GM18858 (cell line): ENCODE results near the gene TMEM181.
"Not testable (repeated sequence)": the region's sequence is repeated elsewhere in the genome, so short reads cannot be mapped to it uniquely, and the experiment has no call there.

Experiments used
- ATAC-seq: cut with Tn5 transposase; IDR thresholded peaks from one replicate; pipeline ENCODE4 v1.9.1; 2021; ENCODE audit not compliant: unreplicated experiment

TMEM181 gene

GRCh38 chr6:158635427-158636073 lies 75.7 kb downstream of the TMEM181 start:
- no peak for ATAC-seq

GRCh38 chr6:158636778-158637177 lies 76.9 kb downstream of the TMEM181 start:
- ATAC-seq: no peak

- no peak for ATAC-seq
These were observed 78.5 kb downstream of the TMEM181 start for GRCh38 chr6:158638324-158638854.

GRCh38 chr6:158639056-158639455 lies 79.2 kb downstream of the TMEM181 start:
- ATAC-seq: no peak

- no peak for ATAC-seq
These were observed 80.6 kb downstream of the TMEM181 start for GRCh38 chr6:158640519-158640918.

- ATAC-seq: no peak
These were observed 82.3 kb downstream of the TMEM181 start for GRCh38 chr6:158642097-158642601.

- peak; percentile 0 for ATAC-seq
These were observed 83.9 kb downstream of the TMEM181 start for GRCh38 chr6:158643836-158644230.

GRCh38 chr6:158644231-158645063 lies 84.6 kb downstream of the TMEM181 start, which contains the start of gene DYNLT1:
Gene DYNLT1, minus strand, starts transcription at chr6:158644743. Its CDS starts 35 bp downstream, at chr6:158644708.
- ATAC-seq: peak; percentile 25

GRCh38 chr6:158645064-158646022 lies 85.5 kb downstream of the TMEM181 start:
- ATAC-seq: no peak

GRCh38 chr6:158646023-158646910 lies 86.4 kb downstream of the TMEM181 start:
- no peak for ATAC-seq

GRCh38 chr6:158647501-158647900 lies 87.6 kb downstream of the TMEM181 start:
- ATAC-seq: no peak

- peak; percentile 35 for ATAC-seq
These were observed 88.8 kb downstream of the TMEM181 start for GRCh38 chr6:158648682-158649131.

GRCh38 chr6:158649289-158650143 lies 89.6 kb downstream of the TMEM181 start, which contains the start of gene SYTL3:
Gene SYTL3, plus strand, starts transcription at chr6:158650054. Its CDS starts 13,215 bp downstream, at chr6:158663269.
- ATAC-seq: peak; percentile 33

- ATAC-seq: not testable (repeated sequence)
These were observed 92.3 kb downstream of the TMEM181 start for GRCh38 chr6:158651981-158652737.

GRCh38 chr6:158653577-158654354 lies 93.9 kb downstream of the TMEM181 start:
- ATAC-seq: peak; percentile 54

GRCh38 chr6:158654498-158654897 lies 94.6 kb downstream of the TMEM181 start:
- ATAC-seq: no peak

- no peak for ATAC-seq
These were observed 95.1 kb downstream of the TMEM181 start for GRCh38 chr6:158654960-158655489.
